ENCODE measurements around the gene ANKRD65. TPM values are rescaled to one million over a fixed set of nuclear protein-coding genes. Genes with fewer than 3 reads are reported as not detected.
A peak's percentile ranks its signal among the peaks of the same experiment; 100 is the strongest.
"Not testable (repeated sequence)": the region's sequence is repeated elsewhere in the genome, so short reads cannot be mapped to it uniquely, and the experiment has no call there.

The ANKRD65 gene
- total RNA-seq, 1 donor from 2014 or later: 0.15 TPM

- Mint-ChIP-seq H3K27ac (peak overlapping the region; percentile 37), H3K4me3 (no peak overlapping the region), H3K27me3 (ENCODE audit: insufficient read depth, low read depth) (peaks cover 20% of the 10 kb centered on the region), H3K4me1 (peaks cover 41% of the 10 kb centered on the region), H3K36me3 (peaks cover 3% of the 10 kb centered on the region), H3K9me3 (no peaks in the 10 kb centered on the region)
- peaks cover 72% of the 10 kb centered on the region for H3F3A ChIP-seq (ENCODE audit: low read depth)
- H4K20me1 ChIP-seq (ENCODE audit: low read depth): peaks cover 5% of the 10 kb centered on the region
- DNase-seq (ENCODE audit: low spot score): no peak
- H3K4me3 ChIP-seq: no peak overlapping the region
- peak overlapping the region; percentile 89 for H3K4me2 ChIP-seq
- H3K9me3 ChIP-seq (ENCODE audit: low read depth): no peaks in the 10 kb centered on the region
- no peak overlapping the region for H3K9ac ChIP-seq
- no peak overlapping the region for H2AFZ ChIP-seq (replicated peaks)
- no peaks in the 10 kb centered on the region for H3K79me2 ChIP-seq (ENCODE audit: low read depth)
- H3K36me3 ChIP-seq: no peaks in the 10 kb centered on the region
- H3K27me3 ChIP-seq: peaks cover 24% of the 10 kb centered on the region
- TF ChIP-seq, protein P1, sequence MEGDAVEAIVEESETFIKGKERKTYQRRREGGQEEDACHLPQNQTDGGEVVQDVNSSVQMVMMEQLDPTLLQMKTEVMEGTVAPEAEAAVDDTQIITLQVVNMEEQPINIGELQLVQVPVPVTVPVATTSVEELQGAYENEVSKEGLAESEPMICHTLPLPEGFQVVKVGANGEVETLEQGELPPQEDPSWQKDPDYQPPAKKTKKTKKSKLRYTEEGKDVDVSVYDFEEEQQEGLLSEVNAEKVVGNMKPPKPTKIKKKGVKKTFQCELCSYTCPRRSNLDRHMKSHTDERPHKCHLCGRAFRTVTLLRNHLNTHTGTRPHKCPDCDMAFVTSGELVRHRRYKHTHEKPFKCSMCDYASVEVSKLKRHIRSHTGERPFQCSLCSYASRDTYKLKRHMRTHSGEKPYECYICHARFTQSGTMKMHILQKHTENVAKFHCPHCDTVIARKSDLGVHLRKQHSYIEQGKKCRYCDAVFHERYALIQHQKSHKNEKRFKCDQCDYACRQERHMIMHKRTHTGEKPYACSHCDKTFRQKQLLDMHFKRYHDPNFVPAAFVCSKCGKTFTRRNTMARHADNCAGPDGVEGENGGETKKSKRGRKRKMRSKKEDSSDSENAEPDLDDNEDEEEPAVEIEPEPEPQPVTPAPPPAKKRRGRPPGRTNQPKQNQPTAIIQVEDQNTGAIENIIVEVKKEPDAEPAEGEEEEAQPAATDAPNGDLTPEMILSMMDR (IDR thresholded peaks at IDR 0.05): no peak
- TF ChIP-seq EZH2 (IDR thresholded peaks at IDR 0.05) (no peak), EZH2phosphoT487 (IDR thresholded peaks at IDR 0.05) (no peak)
- peaks cover 60% of the 10 kb centered on the region for H3K4me1 ChIP-seq
- no peak overlapping the region for H3K27ac ChIP-seq
These were observed 10.1 kb upstream of the ANKRD65 start for GRCh38 chr1:1430992-1431844.

DNA sequence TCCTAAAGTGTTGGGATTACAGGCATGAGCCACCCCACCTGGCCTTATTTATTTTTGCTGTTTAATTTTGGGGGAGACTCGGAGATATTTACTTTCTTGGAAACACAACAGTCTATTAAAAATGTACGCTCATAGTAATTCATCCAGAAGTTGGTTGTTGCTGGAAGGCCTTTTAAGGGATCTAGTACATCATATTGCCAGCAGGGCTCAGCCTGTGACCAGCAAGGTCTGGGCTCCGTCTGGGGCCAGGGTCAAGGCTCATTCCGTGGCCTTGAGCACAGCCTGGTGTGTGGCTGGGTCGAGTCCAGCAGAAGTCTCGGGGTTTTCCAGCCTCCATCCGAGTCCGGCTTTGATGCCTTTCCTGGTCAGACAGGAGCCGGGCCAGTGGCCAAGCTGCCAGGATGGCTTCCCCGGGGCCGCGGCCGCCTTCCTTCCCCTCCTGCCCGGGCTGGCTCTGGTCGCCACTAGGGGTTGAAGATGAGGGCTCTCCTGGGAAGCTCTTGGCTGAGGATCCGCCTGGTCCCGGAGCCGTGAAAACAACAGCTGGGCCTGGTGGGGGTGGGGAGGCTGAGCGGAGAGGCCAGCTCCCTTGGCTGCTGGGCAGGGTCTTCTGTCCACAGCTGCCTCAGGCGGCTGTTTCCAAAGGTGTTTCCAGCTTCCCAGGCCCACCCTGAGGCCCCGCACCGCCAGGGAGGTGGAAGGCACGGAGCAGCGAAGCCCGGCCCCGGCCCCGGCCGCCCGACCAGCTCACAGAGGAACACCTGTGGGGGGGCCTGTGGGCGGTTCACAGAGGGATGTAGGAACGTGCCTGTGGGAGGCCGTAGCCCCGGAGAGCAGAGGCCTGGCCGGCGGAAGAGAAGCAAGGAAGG lies 9.3 kb upstream of the ANKRD65 start:
- Histone ChIP-seq H3K9ac (no peak overlapping the region), H3K4me2 (peak overlapping the region; percentile 31), H3K27ac (no peak overlapping the region), H3K4me1 (peaks cover 68% of the 10 kb centered on the region), H3F3A (ENCODE audit: low read depth) (peaks cover 75% of the 10 kb centered on the region), H3K36me3 (no peaks in the 10 kb centered on the region), H4K20me1 (ENCODE audit: low read depth) (peaks cover 4% of the 10 kb centered on the region), H3K9me3 (ENCODE audit: low read depth) (no peaks in the 10 kb centered on the region), H3K27me3 (peaks cover 15% of the 10 kb centered on the region), H3K79me2 (ENCODE audit: low read depth) (no peaks in the 10 kb centered on the region), H3K4me3 (no peak overlapping the region), H2AFZ (replicated peaks) (no peak overlapping the region)
- Mint-ChIP-seq H3K36me3 (peaks cover 3% of the 10 kb centered on the region), H3K4me1 (peaks cover 44% of the 10 kb centered on the region), H3K27ac (peak overlapping the region; percentile 84), H3K27me3 (ENCODE audit: insufficient read depth, low read depth) (peaks cover 18% of the 10 kb centered on the region), H3K9me3 (no peaks in the 10 kb centered on the region), H3K4me3 (peak overlapping the region; percentile 68)
- TF ChIP-seq, protein P1 (IDR thresholded peaks at IDR 0.05): peak; percentile 36
- TF ChIP-seq EZH2 (IDR thresholded peaks at IDR 0.05): no peak
- no peak for TF ChIP-seq EZH2phosphoT487 (IDR thresholded peaks at IDR 0.05)
- DNase-seq (ENCODE audit: low spot score): peak; percentile 66

- Histone ChIP-seq H3K4me2 (no peak overlapping the region), H3K4me3 (no peak overlapping the region), H3K4me1 (peaks cover 62% of the 10 kb centered on the region), H3K27ac (no peak overlapping the region), H3K9ac (no peak overlapping the region), H3F3A (ENCODE audit: low read depth) (peaks cover 75% of the 10 kb centered on the region), H4K20me1 (ENCODE audit: low read depth) (peaks cover 4% of the 10 kb centered on the region), H3K27me3 (peaks cover 8% of the 10 kb centered on the region), H3K79me2 (ENCODE audit: low read depth) (no peaks in the 10 kb centered on the region), H3K36me3 (no peaks in the 10 kb centered on the region), H2AFZ (replicated peaks) (no peak overlapping the region), H3K9me3 (ENCODE audit: low read depth) (no peaks in the 10 kb centered on the region)
- DNase-seq (ENCODE audit: low spot score): no peak
- no peaks in the 10 kb centered on the region for H3K9me3 Mint-ChIP-seq
- peak overlapping the region; percentile 84 for H3K27ac Mint-ChIP-seq
- peaks cover 3% of the 10 kb centered on the region for H3K36me3 Mint-ChIP-seq
- TF ChIP-seq EZH2 (IDR thresholded peaks at IDR 0.05): no peak
- no peak for TF ChIP-seq EZH2phosphoT487 (IDR thresholded peaks at IDR 0.05)
- TF ChIP-seq, protein P1 (IDR thresholded peaks at IDR 0.05): no peak
- H3K4me3 Mint-ChIP-seq: peak overlapping the region; percentile 68
- H3K4me1 Mint-ChIP-seq: peaks cover 45% of the 10 kb centered on the region
- peaks cover 18% of the 10 kb centered on the region for H3K27me3 Mint-ChIP-seq (ENCODE audit: insufficient read depth, low read depth)
These were observed 8.6 kb upstream of the ANKRD65 start for GRCh38 chr1:1429671-1430073.

DNA sequence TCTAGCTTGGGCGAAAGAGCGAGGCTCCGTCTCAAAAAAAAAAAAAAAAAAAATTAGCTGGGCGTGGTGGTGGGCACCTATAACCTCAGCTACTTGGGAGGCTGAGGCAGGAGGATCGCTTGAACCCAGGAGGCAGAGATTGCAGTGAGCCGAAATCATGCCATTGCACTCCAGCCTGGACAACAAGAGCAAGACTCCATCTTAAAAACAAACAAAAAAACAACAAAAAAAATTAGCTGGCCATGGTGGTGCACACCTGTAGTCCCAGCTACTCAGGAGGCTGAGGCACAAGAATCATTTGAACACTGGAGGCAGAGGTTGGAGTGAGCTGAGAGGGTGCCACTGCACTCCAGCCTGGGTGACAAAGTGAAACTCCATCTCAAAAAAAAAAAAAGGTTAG lies 7.9 kb upstream of the ANKRD65 start:
- not testable (repeated sequence) for H2AFZ ChIP-seq (replicated peaks); H3K36me3 ChIP-seq; DNase-seq (ENCODE audit: low spot score); H3K9me3 ChIP-seq (ENCODE audit: low read depth); H3K4me2 ChIP-seq; H3K27ac ChIP-seq; H3K4me3 ChIP-seq; H3K27ac Mint-ChIP-seq; H3K9ac ChIP-seq; H4K20me1 ChIP-seq (ENCODE audit: low read depth); H3K4me3 Mint-ChIP-seq; H3K27me3 ChIP-seq; H3K9me3 Mint-ChIP-seq; H3K79me2 ChIP-seq (ENCODE audit: low read depth); H3K36me3 Mint-ChIP-seq
- Histone ChIP-seq H3K4me1 (peaks cover 55% of the 10 kb centered on the region), H3F3A (ENCODE audit: low read depth) (peaks cover 73% of the 10 kb centered on the region)
- peaks cover 18% of the 10 kb centered on the region for H3K27me3 Mint-ChIP-seq (ENCODE audit: insufficient read depth, low read depth)
- peaks cover 48% of the 10 kb centered on the region for H3K4me1 Mint-ChIP-seq

Data from neural progenitor cell (in vitro differentiated cells).